Stimulated activated CD4-positive, alpha-beta T cell treated with anti-CD3 and anti-CD28 coated beads, Interleukin-1b, Interleukin-23, amount 100 ng/mL, for 4 hours (primary cell): ENCODE data around the gene RAB4A.
"Not testable (repeated sequence)": the region's sequence is repeated elsewhere in the genome, so short reads cannot be mapped to it uniquely, and the experiment has no call there.

ENCODE experiments used
- DNase-seq, 2 donors: peaks; one replicate each; pipeline ENCODE4 v3.0.0-alpha.2; 2020; ENCODE audit warnings: low read depth in 2 of 2

Gene RAB4A

GRCh38 chr1:229272164-229273158 is 1.6 kb downstream of the RAB4A start:
- DNase-seq = no peak

GRCh38 chr1:229273507-229274232 is 2.8 kb downstream of the RAB4A start:
- no peak for DNase-seq

DNA sequence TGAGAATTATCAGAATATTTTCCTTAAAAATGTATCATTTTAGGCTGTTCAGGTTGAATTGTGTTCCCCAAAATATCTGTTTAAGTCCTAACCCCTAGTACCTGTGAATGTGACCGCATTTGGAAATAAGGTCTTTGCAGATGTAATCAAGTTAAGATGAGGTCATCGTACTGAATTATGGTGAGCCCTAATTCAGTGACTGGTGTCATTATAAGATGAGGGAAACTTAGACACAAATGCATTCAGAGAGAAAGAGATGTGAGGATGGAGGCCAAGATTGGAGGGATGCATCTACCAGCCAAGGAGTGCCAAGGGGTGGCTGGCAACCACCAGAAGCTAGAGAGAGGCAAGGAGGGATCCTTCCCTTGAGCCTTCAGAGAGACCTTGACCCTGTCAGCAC is 4.1 kb downstream of the RAB4A start:
- DNase-seq = no peak

GRCh38 chr1:229278120-229278741 is 7.3 kb downstream of the RAB4A start:
- DNase-seq = no peak

DNA sequence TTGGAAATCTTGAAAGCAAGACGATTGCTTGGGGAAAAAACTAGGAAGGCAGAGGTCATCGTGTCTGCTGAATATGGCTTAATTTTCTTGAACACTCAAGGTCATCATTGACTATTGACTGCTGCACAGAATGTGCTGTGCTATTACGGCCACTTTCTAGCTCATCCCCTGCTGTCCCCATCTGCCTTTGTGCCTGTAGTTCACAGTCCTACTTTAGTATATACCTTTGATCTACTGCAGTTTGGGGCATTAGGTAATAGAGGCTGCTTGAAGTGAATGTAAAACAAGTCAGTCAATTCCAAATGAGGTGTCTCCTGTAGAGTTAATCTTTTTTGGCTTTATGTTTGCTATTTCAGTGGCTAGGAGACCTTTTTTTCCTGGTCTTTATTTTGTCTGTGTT is 8.3 kb downstream of the RAB4A start:
- DNase-seq = no peak

GRCh38 chr1:229280037-229280828 is 9.3 kb downstream of the RAB4A start:
- no peak for DNase-seq

DNA sequence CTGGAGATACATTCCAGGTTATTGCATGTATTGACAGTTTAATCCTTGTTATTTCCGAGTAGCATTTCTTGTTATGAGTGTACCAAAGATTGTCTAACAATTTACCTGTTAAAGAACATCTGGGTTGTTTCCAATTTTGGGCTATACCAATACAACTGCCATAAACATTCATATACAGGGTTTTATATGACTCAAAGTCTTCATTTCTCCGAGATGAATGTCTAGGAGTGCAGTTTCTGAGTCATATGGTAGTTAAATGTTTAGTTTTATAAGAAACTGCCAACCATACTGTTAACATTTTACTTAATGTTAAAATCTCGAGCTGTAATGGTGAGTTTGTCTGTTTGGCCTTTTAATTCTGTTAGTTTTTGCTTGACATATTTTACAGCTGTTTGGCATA is 10.0 kb downstream of the RAB4A start:
- DNase-seq = no peak

GRCh38 chr1:229281339-229281926 is 10.5 kb downstream of the RAB4A start:
- no peak for DNase-seq

DNA sequence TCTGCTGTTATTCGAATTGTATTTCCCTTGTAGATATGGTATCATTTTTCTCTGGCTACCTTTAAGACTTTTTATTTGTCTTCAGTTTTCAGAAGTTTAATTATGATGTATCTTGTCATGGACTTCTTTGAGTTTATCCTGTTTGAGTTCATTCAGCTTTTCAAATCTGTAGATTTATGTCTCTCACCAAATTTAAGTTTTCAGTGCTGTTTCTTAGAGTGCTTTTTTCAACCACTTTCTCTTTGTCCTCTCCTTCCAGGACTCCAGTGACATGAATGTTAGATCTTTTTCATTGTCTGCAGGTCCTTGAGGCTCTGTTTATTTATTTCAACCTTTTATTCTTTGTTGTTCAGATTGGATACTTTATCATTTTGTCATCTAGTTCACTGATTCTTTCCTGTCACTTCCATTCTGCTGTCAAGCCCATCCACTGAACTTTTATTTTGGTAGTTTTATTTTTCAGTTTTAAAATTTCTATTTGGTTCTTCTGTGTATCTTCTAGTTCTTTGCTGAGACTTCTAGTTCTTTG is 11.4 kb downstream of the RAB4A start:
- DNase-seq = no peak

- no peak for DNase-seq
These were observed 12.3 kb downstream of the RAB4A start for GRCh38 chr1:229283183-229283611.

- no peak for DNase-seq
These were observed 14.0 kb downstream of the RAB4A start for GRCh38 chr1:229284887-229285286.

DNA sequence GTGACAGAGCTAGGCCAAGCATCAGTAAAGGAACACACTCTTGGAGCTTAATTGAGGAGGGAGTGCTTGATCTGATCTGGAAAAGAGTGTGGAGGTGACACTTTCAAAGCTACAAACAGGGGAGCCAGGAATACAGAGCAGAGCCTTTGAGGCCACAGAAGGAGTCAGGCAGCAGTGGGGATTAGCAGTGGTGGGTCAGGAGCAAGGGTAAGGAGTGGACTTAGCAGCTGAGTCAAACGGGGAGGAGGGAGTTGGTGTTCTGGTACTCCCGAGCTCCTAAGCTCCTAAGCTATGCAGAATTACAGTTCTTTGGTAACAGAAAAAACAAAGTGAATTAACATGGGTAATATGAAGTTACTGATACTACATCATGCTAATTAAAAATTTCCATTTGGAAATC is 14.5 kb downstream of the RAB4A start:
- DNase-seq = no peak

DNA sequence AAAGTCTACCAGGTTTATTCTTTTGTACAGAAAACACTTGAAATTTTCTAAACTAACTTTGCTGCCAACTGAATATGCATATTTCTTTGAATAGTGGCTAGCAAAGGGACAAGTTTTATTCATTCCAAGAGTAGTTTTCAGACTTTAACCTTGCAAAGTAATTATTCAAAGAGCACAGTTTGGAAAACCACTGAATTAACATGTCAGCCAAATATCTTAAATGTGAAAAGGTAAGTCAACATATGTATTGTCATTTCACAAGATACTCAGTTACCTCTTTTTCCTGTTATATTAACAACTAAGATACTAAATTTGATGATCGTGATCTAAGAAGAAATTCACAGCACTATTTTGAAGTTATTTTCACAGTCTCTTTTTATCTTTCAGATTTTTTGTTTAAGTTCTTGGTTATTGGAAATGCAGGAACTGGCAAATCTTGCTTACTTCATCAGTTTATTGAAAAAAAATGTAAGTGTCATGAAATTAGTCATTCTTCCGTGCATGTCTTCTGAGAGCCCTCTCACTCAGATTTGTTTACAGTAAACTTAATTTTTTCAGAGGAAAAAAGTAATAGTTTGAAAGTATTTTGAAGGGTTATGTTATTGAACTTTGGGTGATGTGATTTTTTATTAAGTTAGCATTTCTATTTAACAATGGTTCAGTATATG is 15.3 kb downstream of the RAB4A start:
- no peak for DNase-seq

- no peak for DNase-seq
These were observed 16.4 kb downstream of the RAB4A start for GRCh38 chr1:229287267-229287666.

DNA sequence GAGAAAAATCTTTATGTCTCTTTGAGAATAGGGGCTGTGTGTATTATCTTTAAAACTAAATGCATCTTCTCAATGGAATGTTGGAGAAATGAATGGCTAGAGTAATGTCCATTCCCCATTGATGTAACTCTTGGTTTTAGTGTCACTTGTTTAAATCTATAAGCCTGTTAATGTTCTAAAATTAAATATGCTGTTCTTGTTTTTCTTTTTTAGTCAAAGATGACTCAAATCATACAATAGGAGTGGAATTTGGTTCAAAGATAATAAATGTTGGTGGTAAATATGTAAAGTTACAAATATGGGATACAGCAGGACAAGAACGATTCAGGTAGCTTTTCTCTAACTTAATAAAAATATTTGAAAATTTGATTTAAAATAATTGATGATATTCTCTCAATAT is 17.6 kb downstream of the RAB4A start:
- no peak for DNase-seq

DNA sequence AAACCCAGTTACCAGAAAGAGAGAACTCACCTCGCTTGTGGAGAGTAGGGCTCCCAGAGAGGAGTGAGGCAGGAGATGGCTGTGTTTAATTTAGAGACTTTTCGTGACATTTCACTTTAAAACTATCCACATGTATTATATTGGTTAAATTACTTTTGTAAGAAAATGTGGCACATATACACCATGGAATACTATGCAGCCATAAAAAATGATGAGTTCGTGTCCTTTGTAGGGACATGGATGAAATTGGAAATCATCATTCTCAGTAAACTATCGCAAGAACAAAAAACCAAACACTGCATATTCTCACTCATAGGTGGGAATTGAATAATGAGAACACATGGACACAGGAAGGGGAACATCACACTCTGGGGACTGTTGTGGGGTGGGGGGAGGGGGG is 20.8 kb downstream of the RAB4A start:
- not testable (repeated sequence) for DNase-seq

DNA sequence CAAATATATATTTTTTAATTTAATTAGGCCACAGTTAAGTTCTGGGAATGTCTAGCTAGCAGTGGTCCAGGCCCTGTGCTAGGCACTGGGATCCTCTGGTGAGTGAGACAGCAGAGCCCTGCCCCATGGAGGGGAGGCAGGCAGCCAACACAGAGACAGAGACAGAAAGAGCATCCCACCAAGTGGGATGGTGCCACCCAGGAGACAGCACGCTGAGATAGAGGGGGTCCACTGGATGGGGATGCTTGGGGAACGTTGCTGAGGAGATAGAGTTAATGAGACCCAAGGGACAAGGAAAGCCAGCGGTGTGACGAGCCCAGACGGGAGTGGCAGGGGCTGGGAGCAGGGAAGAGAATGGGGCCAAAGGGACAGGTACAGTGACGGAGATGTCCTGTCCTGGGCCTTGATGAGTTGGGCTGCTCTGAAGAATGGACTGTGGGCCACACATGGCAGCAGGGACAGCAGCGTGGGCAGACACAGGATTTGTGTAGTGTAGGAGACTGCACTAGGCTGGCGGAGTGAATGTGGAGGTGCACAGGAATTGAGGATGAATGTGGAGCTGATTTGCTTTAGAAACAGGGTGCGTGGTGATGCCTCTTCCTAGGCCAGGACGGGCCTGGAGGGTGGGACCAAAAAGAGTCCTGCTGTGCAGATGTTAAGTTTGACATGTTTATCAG is 22.8 kb downstream of the RAB4A start:
- DNase-seq = no peak

GRCh38 chr1:229295745-229296144 is 24.8 kb downstream of the RAB4A start:
- DNase-seq = no peak

- no peak for DNase-seq
These were observed 25.6 kb downstream of the RAB4A start for GRCh38 chr1:229296541-229296941.

- no peak for DNase-seq
These were observed 26.8 kb downstream of the RAB4A start for GRCh38 chr1:229297746-229298145.
